Measurements from ENCODE around the gene SAMD3.

- TF ChIP-seq CTCF (conservative IDR thresholded peaks at IDR 0.05; ENCODE audit: low read depth, low read length) (no peak), MAZ (IDR thresholded peaks at IDR 0.05; ENCODE audit: borderline replicate concordance, low read depth, low read length) (no peak), USF2 (IDR thresholded peaks at IDR 0.05; ENCODE audit: low read depth, low read length) (no peak), POLR2A (IDR thresholded peaks at IDR 0.05; ENCODE audit: low read depth, low read length) (no peak), RAD21 (IDR thresholded peaks at IDR 0.05; ENCODE audit: low read length) (no peak), BHLHE40 (IDR thresholded peaks at IDR 0.05; ENCODE audit: low read depth, low read length) (no peak), CEBPB (IDR thresholded peaks at IDR 0.05; ENCODE audit: low read depth, low read length) (no peak), MAFK (IDR thresholded peaks at IDR 0.05; ENCODE audit: low read depth, low read length) (no peak)
Observed at GRCh38 chr6:130218134-130218533, 4.6 kb downstream of the SAMD3 start.
